ENCODE results near the gene MINDY4B. TPM values are rescaled to one million over a fixed set of nuclear protein-coding genes. Genes with fewer than 3 reads are reported as not detected.

The MINDY4B gene
- total RNA-seq, 1 donor from 2014 or later, result not detected

- H3K9me3 Mint-ChIP-seq, result no peaks in the 10 kb centered on the region
- H3K4me3 Mint-ChIP-seq, result no peak overlapping the region
- no peak for DNase-seq (ENCODE audit: low read depth, low spot score)
- H3K4me1 Mint-ChIP-seq, result no peaks in the 10 kb centered on the region
- TF ChIP-seq, protein P1, sequence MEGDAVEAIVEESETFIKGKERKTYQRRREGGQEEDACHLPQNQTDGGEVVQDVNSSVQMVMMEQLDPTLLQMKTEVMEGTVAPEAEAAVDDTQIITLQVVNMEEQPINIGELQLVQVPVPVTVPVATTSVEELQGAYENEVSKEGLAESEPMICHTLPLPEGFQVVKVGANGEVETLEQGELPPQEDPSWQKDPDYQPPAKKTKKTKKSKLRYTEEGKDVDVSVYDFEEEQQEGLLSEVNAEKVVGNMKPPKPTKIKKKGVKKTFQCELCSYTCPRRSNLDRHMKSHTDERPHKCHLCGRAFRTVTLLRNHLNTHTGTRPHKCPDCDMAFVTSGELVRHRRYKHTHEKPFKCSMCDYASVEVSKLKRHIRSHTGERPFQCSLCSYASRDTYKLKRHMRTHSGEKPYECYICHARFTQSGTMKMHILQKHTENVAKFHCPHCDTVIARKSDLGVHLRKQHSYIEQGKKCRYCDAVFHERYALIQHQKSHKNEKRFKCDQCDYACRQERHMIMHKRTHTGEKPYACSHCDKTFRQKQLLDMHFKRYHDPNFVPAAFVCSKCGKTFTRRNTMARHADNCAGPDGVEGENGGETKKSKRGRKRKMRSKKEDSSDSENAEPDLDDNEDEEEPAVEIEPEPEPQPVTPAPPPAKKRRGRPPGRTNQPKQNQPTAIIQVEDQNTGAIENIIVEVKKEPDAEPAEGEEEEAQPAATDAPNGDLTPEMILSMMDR (conservative IDR thresholded peaks at IDR 0.05), result no peak
- no peaks in the 10 kb centered on the region for H3K36me3 Mint-ChIP-seq (ENCODE audit: low read depth)
- no peak overlapping the region for H3K27ac Mint-ChIP-seq (ENCODE audit: unreplicated experiment)
- no peaks in the 10 kb centered on the region for H3K27me3 Mint-ChIP-seq (ENCODE audit: low read depth)
Observed at GRCh38 chr3:150878996-150879575, 26.2 kb downstream of the MINDY4B start.

DNA sequence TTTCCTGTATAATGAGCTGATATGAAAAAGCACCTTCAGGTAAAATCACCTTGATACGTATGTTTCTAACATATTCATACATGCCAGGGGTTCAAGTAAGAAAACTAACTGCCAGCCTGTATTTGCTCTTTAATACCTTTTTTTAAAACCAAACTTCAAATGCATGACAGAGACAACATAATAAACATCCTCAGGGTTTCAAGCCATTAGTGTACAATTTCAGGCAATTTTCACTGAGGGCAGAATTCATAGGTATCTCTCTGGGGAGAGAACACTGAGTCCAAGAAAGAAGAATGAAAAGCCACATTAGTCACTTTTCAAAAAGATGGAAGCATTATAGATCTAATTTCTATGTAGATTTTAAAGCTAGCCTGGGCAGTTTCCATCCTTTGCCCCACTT lies 26.9 kb downstream of the MINDY4B start:
- H3K27ac Mint-ChIP-seq (ENCODE audit: unreplicated experiment), result no peak overlapping the region
- H3K27me3 Mint-ChIP-seq (ENCODE audit: low read depth), result no peaks in the 10 kb centered on the region
- TF ChIP-seq, protein P1 (conservative IDR thresholded peaks at IDR 0.05), result no peak
- no peaks in the 10 kb centered on the region for H3K4me1 Mint-ChIP-seq
- no peak for DNase-seq (ENCODE audit: low read depth, low spot score)
- H3K9me3 Mint-ChIP-seq, result no peaks in the 10 kb centered on the region
- no peaks in the 10 kb centered on the region for H3K36me3 Mint-ChIP-seq (ENCODE audit: low read depth)
- no peak overlapping the region for H3K4me3 Mint-ChIP-seq

GRCh38 chr3:150877303-150877702 lies 27.9 kb downstream of the MINDY4B start:
- Mint-ChIP-seq H3K4me3 (no peak overlapping the region), H3K4me1 (no peaks in the 10 kb centered on the region), H3K9me3 (no peaks in the 10 kb centered on the region), H3K36me3 (ENCODE audit: low read depth) (no peaks in the 10 kb centered on the region), H3K27ac (ENCODE audit: unreplicated experiment) (no peak overlapping the region), H3K27me3 (ENCODE audit: low read depth) (no peaks in the 10 kb centered on the region)
- TF ChIP-seq, protein P1 (conservative IDR thresholded peaks at IDR 0.05), result no peak
- DNase-seq (ENCODE audit: low read depth, low spot score), result no peak

GRCh38 chr3:150876611-150877265 lies 28.5 kb downstream of the MINDY4B start:
- Mint-ChIP-seq H3K36me3 (ENCODE audit: low read depth) (no peaks in the 10 kb centered on the region), H3K27me3 (ENCODE audit: low read depth) (no peaks in the 10 kb centered on the region), H3K4me3 (no peak overlapping the region), H3K9me3 (no peaks in the 10 kb centered on the region), H3K4me1 (no peaks in the 10 kb centered on the region), H3K27ac (ENCODE audit: unreplicated experiment) (no peak overlapping the region)
- TF ChIP-seq, protein P1 (conservative IDR thresholded peaks at IDR 0.05), result no peak
- DNase-seq (ENCODE audit: low read depth, low spot score), result no peak

DNA sequence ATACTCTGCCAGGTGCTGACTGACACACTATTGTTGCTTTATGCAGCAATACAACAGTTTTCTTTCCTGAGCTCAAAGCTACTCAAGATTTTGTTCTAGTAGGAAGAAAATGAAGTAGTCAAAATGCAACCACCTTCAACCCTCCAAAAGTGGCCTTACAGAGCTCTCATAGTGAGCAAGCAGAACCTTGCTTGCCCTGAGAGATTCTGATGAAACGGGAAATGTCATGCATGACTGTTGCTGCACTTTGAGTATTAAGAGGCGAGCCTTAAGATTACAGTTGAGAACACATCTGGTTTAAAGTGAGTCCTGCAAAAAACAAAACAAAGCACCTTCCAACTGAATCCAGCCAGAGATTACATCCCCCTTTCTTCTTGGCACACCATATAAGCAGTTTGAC lies 29.7 kb downstream of the MINDY4B start:
- Mint-ChIP-seq H3K27me3 (ENCODE audit: low read depth) (no peaks in the 10 kb centered on the region), H3K27ac (ENCODE audit: unreplicated experiment) (no peak overlapping the region), H3K36me3 (ENCODE audit: low read depth) (no peaks in the 10 kb centered on the region), H3K9me3 (no peaks in the 10 kb centered on the region), H3K4me3 (no peak overlapping the region), H3K4me1 (no peaks in the 10 kb centered on the region)
- TF ChIP-seq, protein P1 (conservative IDR thresholded peaks at IDR 0.05), result no peak
- no peak for DNase-seq (ENCODE audit: low read depth, low spot score)

Measured in neural crest cell (in vitro differentiated cells).